DLD1 (cell line): Measurements from ENCODE around the gene ARVCF.

Experiments
- in situ Hi-C: cut with HindIII; loops from 2 replicates; pipeline ENCODE4 v1.10.0; 2017; ENCODE audit warnings: low sequenced_read_pairs

Gene ARVCF, protein sequence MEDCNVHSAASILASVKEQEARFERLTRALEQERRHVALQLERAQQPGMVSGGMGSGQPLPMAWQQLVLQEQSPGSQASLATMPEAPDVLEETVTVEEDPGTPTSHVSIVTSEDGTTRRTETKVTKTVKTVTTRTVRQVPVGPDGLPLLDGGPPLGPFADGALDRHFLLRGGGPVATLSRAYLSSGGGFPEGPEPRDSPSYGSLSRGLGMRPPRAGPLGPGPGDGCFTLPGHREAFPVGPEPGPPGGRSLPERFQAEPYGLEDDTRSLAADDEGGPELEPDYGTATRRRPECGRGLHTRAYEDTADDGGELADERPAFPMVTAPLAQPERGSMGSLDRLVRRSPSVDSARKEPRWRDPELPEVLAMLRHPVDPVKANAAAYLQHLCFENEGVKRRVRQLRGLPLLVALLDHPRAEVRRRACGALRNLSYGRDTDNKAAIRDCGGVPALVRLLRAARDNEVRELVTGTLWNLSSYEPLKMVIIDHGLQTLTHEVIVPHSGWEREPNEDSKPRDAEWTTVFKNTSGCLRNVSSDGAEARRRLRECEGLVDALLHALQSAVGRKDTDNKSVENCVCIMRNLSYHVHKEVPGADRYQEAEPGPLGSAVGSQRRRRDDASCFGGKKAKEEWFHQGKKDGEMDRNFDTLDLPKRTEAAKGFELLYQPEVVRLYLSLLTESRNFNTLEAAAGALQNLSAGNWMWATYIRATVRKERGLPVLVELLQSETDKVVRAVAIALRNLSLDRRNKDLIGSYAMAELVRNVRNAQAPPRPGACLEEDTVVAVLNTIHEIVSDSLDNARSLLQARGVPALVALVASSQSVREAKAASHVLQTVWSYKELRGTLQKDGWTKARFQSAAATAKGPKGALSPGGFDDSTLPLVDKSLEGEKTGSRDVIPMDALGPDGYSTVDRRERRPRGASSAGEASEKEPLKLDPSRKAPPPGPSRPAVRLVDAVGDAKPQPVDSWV

DNA sequence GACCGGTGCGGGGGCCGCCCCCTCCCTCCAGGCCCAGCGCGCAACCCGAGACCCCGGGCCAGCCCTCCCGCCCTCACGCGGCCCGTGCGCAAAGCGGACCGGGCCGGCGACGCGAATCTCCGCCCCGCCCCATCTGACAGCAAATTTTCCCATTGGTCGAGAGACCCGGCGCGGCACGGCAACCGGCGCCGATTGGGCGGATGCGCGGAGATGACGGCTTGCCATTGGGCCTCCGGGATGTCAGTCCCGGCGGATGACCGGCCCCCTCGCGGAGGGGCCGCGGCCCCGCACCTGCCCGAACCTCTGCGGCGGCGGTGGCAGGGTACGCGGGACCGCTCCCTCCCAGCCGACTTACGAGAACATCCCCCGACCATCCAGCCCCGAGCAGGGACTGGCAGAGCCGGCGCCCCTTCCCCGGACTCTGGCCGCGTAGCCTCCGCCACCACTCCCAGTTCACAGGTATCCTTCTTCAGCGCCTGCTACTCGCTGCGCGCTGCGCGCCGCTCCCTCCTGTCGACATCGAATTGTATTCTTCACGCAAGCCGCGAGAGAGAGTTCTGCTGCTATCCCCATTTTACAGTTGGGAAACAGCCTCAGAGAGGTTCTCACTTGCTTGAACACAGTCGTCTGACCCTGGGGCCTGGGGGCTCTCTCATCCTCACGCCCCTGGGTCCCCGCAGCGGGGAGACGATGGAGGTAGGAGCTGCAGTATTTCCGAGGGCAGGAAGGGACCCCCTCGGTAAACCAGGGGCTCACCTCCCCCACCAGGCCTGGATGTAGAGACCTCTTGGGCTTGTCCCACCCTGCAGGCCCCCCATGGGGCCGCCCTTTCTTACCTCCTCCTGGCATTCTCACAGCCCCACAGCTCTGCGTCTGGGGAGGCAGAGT lies at the start of gene ARVCF:
Gene ARVCF (minus strand): TSS at position 90 of the 888 bp plus-strand sequence. CDS start 26,029 bp downstream, outside the sequence.
- in situ Hi-C loops = no loop called here

DNA sequence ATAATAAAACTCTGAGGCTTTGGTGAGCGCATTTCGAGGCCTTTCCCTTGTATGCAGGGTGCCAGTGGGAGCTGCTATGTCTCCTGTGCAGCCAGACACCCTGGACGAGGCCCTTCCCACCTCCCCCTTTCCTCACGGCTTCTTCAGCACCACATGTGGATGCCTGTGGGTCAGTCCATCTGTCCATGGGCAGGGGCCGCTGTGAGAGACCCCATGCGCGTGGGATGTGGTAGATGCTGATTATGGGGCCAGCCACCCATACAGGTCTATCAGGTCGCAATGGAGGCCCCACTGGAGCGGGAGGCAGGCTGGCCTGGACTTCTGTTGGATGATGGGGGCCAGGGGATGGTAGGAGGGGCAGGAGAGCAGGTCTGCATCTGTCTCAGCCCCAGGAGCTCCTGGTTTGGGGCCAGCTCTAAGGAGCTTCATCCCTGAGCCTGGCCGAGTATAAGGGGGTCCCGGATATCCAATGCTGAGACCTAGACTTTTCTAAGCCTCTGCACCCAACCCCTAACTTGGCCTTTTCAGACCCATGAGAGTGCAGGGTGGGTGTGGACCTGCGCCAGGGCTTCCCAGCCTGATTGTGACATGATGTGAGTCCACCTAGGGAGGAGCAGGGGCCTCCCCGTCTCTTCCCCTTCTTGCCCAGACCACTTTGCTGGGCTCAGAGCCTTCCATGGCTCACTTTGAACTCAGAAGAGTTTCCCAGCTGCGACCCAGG lies 49.4 kb upstream of the ARVCF start:
- in situ Hi-C loops = no loop called here

DNA sequence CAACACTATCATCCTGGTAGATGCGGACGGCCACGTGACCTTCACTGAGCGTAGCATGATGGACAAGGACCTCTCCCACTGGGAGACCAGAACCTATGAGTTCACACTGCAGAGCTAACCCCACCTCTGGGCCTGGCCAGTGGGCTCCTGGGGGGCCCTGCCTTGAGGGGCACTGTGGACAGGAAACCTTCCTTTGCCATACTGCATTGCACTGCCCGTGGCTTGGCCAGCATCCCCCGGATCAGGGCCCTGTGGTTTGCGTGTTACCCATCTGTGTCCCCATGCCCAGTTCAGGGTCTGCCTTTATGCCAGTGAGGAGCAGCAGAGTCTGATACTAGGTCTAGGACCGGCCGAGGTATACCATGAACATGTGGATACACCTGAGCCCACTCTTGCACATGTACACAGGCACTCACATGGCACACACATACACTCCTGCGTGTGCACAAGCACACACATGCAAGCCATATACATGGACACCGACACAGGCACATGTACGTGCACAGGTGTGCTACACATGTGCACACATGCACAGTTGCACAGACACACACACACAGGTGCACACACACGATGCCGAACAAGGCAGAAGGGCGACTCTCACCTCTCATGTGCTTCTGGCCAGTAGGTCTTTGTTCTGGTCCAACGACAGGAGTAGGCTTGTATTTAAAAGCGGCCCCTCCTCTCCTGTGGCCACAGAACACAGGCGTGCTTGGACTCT lies 48.1 kb upstream of the ARVCF start:
- in situ Hi-C loops = no loop called here

DNA sequence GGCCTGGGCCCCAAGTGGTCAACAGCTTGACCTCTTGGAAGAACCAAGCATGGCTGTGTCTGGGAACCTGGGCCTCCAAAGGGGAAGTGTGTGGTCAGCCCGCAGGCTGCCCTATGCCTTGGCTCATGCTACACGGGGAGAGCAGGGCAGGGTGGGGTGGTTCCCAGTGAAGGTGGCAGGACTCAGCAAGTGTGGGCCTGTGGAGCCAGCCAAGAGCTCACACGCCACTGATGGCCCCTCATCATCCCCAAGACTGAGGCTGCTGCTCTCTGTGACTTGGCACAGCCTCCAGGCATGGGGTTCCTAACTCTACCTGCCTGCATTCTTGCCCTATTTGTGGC lies 47.5 kb upstream of the ARVCF start:
- in situ Hi-C loops = no loop called here

DNA sequence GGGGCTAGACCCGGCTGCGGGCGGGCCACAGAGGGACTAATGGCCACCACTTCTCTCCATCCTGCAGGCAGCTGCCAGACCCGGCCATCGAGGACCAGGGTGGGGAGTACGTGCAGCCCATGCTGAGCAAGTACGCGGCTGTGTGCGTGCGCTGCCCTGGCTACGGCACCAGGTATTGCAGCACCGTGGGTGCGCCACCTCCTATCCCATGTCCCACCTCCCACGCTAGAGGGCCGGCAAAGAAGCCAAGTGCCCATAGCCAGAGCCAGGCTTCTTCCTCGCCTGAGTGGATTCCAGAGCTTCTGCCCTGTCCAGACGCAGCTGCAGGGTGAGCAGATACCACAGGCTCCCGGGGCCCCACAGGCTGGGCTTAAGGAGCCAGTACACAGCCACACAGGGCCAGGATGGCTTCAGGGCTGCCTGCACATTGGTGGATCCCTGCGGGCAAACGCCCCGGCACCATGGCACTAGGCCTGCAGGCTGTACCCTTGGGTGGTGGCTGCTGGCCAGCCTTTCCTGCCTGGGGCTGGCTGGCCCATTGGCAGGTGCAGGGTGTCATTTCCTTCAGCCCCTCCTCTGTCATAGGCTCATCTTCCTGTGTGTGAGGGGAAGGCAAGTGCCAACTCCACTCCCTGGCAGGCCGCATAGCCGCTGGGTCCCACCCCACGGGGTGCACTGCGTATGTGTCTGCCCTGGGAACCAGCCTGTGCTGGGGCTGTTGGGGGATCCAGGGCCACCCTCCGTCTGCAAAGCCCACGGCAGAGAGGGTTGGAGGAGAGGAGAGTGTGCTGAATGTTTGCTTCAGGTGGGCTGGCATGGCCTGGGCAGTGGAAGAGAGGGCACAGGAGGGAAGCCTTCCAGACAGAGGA lies 46.9 kb upstream of the ARVCF start:
- in situ Hi-C loops = no loop called here

DNA sequence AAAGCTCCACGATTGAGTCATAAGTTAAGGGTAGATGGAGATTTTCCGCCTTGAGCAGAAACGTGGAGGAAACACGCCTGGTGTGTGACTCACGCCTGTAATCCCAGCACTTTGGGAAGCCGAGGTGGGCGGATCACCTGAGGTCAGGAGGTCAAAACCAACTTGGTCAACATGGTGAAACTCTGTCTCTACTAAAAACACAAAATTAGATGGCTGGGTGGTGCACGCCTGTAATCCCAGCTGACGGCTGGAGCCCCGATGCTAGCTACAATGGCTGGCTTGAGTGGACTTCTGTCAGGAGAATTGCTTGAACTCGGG lies 46.1 kb upstream of the ARVCF start:
- in situ Hi-C loops = no loop called here

DNA sequence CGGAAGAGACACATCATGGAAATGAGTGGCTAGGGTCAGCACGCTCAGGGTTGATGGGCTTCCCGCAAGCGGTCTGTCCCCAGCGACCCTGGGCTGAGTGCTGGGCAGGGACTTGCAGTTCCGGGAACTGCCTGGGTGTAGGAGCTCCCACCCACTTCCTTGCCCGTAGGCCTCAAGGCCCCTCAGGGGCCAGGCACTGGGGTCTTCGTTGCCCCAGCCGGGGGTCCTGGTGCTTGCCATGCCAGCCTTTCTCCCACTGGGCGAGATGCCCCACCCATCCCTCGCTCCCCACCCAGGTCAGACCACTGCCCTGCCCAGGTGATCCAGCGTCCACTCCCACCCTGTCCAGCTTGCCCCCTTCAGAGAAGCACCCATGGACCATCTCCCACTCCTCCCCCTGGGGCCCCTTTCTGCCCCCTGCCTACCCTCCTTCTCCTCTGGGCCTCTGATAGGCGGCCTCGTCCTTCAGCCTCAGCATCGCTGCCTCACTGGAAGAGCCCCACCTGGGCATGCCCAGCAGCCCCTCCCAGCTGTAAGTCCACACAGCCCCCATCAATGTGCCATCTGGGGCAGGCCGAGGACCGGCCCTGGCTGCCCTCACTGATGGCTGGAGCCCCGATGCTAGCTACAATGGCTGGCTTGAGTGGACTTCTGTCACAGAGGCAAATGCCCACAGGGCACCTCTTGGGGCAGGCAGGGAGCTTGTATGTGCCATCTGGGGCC lies 45.6 kb upstream of the ARVCF start:
- in situ Hi-C loops = no loop called here

DNA sequence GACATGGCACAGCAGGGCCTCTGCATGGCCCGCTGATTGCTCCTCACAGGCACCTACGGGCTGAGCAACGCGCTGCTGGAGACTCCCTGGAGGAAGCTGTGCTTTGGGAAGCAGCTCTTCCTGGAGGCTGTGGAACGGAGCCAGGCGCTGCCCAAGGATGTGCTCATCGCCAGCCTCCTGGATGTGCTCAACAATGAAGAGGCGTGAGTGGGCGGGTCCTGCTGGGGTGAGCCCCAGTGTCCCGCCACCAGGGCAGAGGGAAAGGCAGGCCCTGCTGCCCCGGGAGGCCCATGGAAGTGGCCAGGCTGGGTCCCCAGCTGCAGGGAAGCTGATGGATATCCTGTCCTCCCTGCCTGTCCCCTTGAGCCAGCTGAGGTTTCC lies 44.8 kb upstream of the ARVCF start:
- in situ Hi-C loops = no loop called here

DNA sequence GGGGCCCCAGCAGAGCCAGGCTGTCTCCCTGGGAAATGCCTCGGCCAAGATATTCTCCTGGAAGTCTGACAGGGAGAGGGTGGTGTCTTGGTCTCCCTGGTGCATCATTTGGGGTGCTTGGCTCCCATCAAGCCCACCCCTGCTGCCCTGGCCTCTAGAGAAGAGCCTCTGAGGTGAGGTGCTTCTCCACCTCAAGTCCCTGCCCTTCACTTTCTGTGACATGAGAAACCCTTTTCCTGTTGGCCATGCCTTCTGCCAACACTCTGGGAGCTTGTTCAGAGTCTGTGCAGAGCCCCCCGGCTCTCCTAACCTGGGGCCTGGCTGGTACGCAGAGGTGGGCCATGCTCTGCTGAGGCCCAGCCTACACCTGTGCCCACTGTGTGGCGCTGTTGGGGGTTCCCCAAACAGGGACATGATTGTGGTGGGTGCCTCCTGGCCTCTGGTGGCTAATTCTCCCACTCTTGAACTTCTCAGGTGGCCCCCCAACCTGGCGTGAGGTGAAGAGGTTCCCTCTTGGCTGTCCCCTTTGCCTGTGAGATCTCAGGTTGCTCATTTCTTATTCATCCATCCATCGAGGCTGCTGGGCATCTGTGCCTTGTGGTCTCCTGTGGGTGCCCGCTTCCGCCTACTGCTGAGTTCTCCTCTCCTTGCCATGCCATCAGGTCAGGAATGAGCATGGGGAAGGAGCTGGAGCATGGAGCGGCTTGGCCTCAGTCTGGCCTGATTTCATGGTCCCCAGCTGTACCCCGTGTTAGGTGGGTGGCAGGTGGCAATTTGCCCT lies 44.3 kb upstream of the ARVCF start:
- in situ Hi-C loops = no loop called here

DNA sequence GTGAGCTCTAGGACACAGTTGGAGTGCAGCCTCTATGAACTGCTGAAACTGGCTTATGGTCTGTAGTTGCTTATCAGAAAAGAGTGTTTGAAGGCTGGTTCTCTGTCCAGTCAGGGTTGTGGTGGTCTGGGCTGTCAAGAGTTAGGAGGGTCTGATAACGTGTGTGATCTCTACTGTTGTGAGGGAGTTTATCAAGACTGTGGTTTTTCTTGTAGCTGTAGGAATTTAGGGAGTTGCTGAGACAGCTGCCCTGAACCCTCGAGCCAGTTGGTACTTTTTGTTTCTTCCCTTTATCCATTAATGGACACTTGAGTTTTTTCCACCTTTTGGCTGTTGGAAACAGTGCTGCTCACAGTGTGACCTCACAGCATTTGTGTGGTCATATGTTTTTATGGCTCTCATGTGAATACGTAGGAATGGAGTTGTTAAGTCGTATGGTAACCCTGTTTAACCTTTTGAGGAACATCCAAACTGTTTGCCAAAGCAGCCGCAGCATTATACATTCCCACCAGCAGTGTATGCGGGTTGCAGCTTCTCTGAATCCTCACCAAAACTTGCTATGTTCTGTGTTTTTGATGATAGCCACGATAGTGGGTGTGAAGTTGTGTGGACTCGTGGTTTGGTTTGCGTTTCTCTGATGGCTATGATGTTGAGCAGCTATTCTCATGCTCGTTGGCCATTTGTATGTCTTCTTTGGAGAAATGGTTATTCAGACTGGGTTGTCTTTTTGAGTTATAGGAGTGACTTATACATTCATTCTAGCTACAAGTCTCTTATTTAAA lies 42.6 kb upstream of the ARVCF start:
- in situ Hi-C loops = no loop called here

DNA sequence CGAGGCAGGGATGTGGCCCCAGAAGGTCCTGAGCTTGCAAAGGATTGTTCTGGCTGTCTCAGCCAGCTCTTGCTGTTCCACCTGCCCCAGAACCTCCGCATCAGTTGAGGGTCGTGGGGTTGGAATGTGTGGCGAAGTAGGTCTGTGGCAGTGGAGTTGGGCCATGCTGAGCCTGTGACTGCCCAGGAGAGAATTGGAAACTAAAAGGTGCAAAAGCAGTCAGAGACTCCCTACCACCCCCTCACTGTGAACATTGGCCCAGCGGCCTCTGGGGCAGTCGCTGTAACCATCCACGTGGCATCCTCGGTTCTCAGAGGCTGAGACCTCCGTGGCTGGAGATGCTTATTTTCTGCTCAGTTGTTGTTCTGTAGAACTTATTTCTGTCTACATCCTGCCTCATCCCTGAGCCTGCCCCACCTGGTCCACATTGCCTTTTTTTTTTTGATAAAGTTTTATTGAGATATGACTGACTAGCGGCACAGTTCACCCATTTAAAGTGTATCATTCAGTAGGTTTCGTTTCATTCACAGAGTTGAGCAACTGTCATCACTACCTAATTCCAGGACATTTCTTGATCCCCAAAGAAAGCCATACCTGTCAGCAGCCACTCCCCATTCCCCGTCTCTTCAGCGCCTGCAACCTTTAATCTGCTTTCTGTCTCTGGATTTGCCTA lies 41.1 kb upstream of the ARVCF start:
- in situ Hi-C loops = no loop called here

DNA sequence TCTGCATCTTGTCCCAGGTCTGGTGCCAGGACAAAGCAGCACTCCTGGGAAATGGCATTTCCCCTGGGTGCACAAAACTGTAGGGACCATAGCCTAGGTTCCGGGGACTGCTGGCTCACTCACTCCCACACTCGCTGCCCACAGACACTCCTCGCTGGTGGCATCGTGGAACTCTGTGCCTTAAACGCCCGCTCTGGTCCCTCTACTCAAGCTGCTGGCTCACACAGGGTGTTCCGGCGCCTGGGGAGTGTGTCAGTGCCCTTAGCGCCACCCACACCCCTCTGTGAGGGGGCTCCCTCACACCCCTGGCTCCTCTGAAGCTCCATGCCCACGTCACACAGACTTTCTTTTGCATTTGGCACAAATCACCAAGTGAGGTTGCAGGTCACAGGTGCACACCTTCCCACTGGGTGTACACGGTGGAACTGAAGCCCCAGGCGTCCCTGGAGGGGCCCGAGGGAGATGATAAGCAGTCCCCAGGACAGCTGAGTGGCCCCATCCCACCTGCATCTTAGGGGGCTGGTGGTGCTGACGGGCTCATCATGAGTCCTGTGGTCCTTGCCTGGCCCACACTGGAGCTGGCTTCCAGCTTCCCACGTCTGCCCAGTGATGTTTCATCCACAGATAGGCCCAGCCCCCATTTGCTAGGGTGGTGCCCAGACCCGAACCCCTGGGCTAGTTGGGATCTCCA lies 40.2 kb upstream of the ARVCF start:
- in situ Hi-C loops = no loop called here

DNA sequence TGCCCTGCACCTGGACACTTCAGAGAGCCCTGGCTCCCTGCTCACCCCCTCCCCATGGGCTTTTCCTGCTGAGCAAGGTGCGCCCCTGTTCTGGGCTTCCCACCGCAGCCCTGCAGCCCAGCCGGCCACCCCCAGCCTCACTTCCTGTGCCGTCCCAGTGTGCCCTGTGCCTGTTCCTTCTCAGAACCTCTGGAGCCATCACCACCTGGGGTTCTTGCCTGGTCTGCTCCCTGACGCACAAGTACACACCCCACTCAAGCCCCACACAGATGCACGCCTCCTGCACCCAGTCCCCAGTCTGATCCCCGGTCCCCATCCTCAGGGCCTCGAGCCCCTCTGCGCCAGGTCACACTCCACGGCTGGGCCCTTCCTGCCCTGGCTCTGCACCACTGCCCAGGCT lies 39.5 kb upstream of the ARVCF start:
- in situ Hi-C loops = no loop called here

DNA sequence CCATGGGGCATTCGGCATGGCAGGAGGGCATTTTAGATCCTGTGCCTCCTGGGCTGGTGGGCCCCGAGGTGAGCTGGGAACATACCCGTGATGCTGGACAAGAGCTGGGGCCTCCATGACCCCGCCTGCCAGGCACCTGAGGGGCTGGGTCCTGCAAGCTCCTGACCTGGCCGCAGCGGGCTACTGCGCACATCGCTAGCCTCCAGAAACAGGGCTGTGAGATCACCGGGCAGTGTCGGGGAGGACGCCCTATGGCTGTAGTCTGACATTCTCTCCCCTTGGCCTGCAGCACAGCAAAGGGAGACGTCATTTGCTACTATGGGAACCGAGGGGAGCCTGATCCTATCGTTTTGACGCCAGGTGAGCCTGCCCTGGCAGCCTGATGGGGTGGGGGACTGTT lies 39.0 kb upstream of the ARVCF start:
- in situ Hi-C loops = no loop called here

DNA sequence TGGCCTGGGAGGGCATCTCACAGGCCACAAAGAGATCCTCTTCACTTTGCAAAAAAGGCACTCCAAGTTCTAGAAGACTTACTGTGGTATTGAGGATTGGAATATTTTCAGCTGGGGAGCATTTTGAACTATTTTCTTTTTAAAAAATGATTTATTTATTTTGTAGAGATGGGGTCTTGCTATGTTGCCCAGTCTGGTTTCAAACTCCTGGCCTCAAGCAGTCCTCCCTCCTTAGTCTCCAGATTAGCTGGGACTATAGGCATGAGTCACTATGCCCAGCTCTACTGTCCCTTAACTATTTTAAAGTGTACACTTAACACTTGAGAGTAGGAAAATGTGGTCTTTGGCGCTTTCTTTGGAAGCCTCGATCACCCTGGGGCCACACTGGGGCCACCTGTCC lies 38.5 kb upstream of the ARVCF start:
- in situ Hi-C loops = no loop called here

DNA sequence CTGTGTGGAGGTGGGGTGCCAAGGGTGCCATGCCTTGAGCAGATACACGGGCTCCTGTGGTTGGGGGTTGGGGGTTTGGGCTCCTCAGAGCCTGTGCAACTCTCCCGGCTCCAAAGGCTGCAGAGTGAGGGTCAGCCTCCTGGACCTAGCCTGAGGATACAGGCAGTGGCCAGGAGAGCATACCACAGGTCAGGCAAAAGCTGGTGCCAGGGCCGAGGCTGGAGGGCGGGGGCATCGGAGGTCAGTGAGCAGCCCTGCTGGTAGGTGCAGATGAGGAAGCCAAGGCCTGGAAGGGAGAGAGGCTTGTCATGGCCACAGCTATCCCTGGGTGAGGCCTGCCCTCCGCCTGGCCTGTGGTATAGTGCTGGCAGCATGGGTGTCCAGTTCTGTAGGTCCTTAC lies 37.9 kb upstream of the ARVCF start:
- in situ Hi-C loops = no loop called here
